ENCODE measurements around the gene ZNF441. TPM values are rescaled to one million over a fixed set of nuclear protein-coding genes. Genes with fewer than 3 reads are reported as not detected.

ZNF441 gene
- polyA plus RNA-seq, 3 donors, result 0.48 to 1.0 (median 0.95) TPM

- Histone ChIP-seq H3K27ac (ENCODE audit: low read depth in 1 of 2, low read length in 2 of 2) (no peak overlapping the region), H4K20me1 (ENCODE audit: insufficient read depth, low read length) (no peaks in the 10 kb centered on the region), H3K27me3 (ENCODE audit: control insufficient read depth in 2 of 2, insufficient read depth in 2 of 2, low read length in 2 of 2) (no peaks in the 10 kb centered on the region), H3K4me2 (replicated peaks; ENCODE audit: extremely low read depth, low read length, poor library complexity, severe bottlenecking) (no peak overlapping the region), H3K79me2 (ENCODE audit: insufficient read depth, low read length) (no peaks in the 10 kb centered on the region), H2AFZ (ENCODE audit: insufficient read depth, low read depth, low read length, poor library complexity, severe bottlenecking) (no peak overlapping the region), H3K36me3 (replicated peaks in 1 of 2; ENCODE audit: control insufficient read depth in 1 of 2, insufficient read depth in 2 of 2, low read length in 2 of 2) (peaks cover 0 to 24% of the 10 kb centered on the region in 2 donors), H3K9ac (ENCODE audit: insufficient read depth, low read length, poor library complexity, severe bottlenecking) (no peak overlapping the region), H3K4me3 (replicated peaks in 1 of 3; ENCODE audit: low read depth in 2 of 3, low read length in 3 of 3) (no peak overlapping the region), H3K4me1 (ENCODE audit: control insufficient read depth in 1 of 2, insufficient read depth in 2 of 2, low read length in 2 of 2) (no peaks in the 10 kb centered on the region), H3K9me3 (replicated peaks in 1 of 2; ENCODE audit: control insufficient read depth in 1 of 2, insufficient read depth in 1 of 2, low read length in 2 of 2) (peaks cover 52 to 72% of the 10 kb centered on the region in 2 donors)
- intact Hi-C loops (cut with micrococcal nuclease), result no loop called here
- no peak for TF ChIP-seq CTCF (IDR thresholded peaks at IDR 0.05)
- Mint-ChIP-seq H3K27ac (no peak overlapping the region), H3K27me3 (ENCODE audit: low read depth in 3 of 3) (peaks cover 0 to 2% (median 0%) of the 10 kb centered on the region in 3 donors), H3K4me1 (no peaks in the 10 kb centered on the region), H3K36me3 (peaks cover 13 to 23% of the 10 kb centered on the region in 2 donors), H3K4me3 (no peak overlapping the region), H3K9me3 (peaks cover 37 to 77% (median 66%) of the 10 kb centered on the region in 7 donors)
- DNase-seq, result no peak
- WGBS (ENCODE audit: insufficient coverage), result 98% methylated on average over 8 of the region's 11 CpGs
Observed at GRCh38 chr19:11806354-11807098, 39.7 kb downstream of the ZNF441 start.

- no peak for TF ChIP-seq CTCF (IDR thresholded peaks at IDR 0.05)
- Mint-ChIP-seq H3K27me3 (ENCODE audit: low read depth in 3 of 3) (peaks cover 0 to under 1% (median 0%) of the 10 kb centered on the region in 3 donors), H3K27ac (no peak overlapping the region), H3K4me1 (no peaks in the 10 kb centered on the region), H3K9me3 (peaks cover 37 to 77% (median 66%) of the 10 kb centered on the region in 7 donors), H3K36me3 (peaks cover 13 to 23% of the 10 kb centered on the region in 2 donors), H3K4me3 (no peak overlapping the region)
- Histone ChIP-seq H3K4me2 (replicated peaks; ENCODE audit: extremely low read depth, low read length, poor library complexity, severe bottlenecking) (no peak overlapping the region), H3K27ac (ENCODE audit: low read depth in 1 of 2, low read length in 2 of 2) (no peak overlapping the region), H3K4me1 (ENCODE audit: control insufficient read depth in 1 of 2, insufficient read depth in 2 of 2, low read length in 2 of 2) (no peaks in the 10 kb centered on the region), H3K9ac (ENCODE audit: insufficient read depth, low read length, poor library complexity, severe bottlenecking) (no peak overlapping the region), H3K79me2 (ENCODE audit: insufficient read depth, low read length) (no peaks in the 10 kb centered on the region), H3K4me3 (replicated peaks in 1 of 3; ENCODE audit: low read depth in 2 of 3, low read length in 3 of 3) (peak overlapping the region in 1 of 3 experiments; percentile 20), H2AFZ (ENCODE audit: insufficient read depth, low read depth, low read length, poor library complexity, severe bottlenecking) (no peak overlapping the region), H3K36me3 (replicated peaks in 1 of 2; ENCODE audit: control insufficient read depth in 1 of 2, insufficient read depth in 2 of 2, low read length in 2 of 2) (peaks cover 0 to 24% of the 10 kb centered on the region in 2 donors), H3K27me3 (ENCODE audit: control insufficient read depth in 2 of 2, insufficient read depth in 2 of 2, low read length in 2 of 2) (no peaks in the 10 kb centered on the region), H4K20me1 (ENCODE audit: insufficient read depth, low read length) (no peaks in the 10 kb centered on the region), H3K9me3 (replicated peaks in 1 of 2; ENCODE audit: control insufficient read depth in 1 of 2, insufficient read depth in 1 of 2, low read length in 2 of 2) (peaks cover 52 to 69% of the 10 kb centered on the region in 2 donors)
- WGBS (ENCODE audit: insufficient coverage), result no CpG with 5 or more reads among the region's 2 CpGs
- intact Hi-C loops (cut with micrococcal nuclease), result no loop called here
- DNase-seq, result no peak
Observed at GRCh38 chr19:11807099-11807380, 40.2 kb downstream of the ZNF441 start.

Data from CD14-positive monocyte (primary cell).